HTERT RPE-1 (cell line): ENCODE measurements around the gene ENO4.

ENCODE experiments used
- in situ Hi-C: fragments of 300-500 bp; cut with MboI; formaldehyde crosslinking; loops from 4 replicates; pipeline ENCODE4 v1.14.3; 2020; ENCODE audit warnings: low sequenced_read_pairs

The ENO4 gene

DNA sequence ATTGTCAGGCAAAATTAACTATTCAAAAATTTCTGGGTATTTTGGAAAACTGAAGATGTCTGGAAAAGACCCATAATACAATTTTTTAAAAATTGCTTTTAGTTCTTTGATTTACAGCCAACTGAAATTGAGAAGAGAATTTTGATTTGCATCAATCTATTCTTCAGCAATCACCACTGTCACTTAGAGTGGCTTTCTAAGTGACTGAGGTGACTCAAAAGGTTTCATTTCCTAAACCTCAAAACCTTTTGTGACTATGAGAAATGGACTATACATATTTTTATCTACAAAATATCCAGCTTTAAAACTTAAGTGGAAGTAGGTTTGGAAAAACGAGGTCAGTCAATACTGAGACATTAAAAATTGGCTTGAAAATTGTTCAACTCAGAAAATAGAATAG is 60.0 kb downstream of the ENO4 start:
- in situ Hi-C loops: no loop called here

DNA sequence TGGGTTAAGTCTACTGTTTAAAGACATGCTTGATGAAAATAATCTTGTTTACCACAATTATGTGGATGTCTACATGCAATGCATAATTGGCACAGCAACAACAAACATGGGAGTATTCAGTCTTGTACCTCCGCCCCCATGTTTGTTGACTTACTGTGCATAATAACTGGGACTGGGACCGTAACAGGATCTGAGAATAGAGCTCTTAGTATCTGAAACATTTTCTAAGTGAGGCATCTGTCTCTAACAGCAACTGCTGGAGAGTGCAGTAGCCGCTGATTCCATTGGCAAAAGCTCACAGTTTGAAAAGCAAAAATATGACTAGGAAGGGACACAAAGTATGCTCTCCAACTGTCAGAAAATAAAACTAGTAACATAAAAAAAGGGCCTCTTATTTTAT is 61.6 kb downstream of the ENO4 start:
- in situ Hi-C loops: no loop called here

DNA sequence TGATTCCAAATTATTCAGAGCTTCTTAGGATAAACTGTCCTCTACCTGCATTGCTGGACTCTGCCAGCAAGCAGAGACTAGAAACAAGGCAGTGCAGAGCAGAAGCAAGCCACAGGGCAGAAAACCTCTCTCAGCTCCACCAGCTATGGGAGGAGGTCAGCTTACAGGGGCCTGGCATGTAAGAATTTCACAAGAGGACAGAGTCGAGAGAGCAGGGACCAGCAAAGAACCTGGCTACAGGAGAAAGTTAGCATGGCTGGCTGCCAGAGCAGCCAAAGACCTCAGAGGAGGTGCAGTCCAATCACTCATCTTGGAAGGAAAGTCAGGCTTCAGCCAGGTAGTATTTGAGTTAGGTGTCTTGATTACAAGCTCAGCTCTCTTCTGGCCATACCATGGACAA is 62.9 kb downstream of the ENO4 start:
- in situ Hi-C loops: no loop called here

DNA sequence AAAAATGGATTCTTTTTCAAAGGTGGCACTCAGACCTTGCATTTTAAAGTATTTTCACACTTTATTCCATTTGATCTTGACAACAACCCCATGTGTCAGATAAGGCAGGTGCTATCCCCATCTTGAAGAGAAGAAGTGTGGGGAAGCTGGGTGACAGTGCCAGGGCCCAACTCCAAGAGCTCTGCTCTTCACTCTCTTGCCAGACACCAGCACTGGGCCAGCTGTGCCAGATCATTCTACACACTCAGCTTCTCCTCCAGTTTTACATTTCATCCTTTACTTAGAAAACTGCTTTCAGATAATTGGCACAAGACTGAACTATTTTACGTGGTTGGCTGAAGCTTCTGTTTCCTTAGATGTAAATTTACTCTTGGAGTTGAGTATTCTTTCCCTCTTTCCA is 64.4 kb downstream of the ENO4 start:
- in situ Hi-C loops: no loop called here

DNA sequence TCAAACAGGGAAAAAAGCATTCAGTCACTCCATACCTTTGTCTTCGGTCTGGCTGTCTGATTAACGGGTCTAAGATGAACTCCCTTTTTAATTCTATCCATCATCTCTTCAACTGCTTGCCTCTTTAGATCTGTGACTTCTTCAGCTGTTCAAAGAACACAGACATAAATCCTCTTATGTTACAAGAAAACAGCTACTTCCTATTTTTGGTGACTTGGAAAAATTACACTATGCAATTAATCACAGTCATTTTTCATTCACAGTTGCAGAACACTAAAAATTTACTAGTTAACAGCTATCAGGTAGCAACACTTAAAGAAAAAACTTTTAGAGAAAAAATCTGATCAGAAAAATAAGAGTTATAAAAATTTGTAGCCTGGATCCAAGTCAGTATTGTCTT is 66.0 kb downstream of the ENO4 start:
- in situ Hi-C loops: no loop called here

DNA sequence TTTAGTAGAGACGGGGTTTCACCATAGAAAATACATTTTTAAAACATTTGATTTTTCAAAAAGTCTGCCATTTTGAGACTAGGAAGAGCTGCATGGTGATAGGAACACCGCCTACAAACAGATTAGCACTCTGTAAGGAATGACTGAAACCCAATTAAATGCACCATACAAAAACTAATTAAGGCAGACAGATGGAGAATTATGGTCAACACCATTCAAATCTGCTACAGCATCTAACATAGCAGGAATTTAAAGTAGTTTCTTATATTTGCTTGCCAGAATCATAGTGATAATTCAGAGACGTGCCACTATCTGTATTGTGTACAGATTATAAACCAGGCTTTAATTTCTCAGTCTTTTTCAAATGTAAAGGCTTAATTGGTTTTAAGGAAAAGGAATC is 68.2 kb downstream of the ENO4 start:
- in situ Hi-C loops: no loop called here

DNA sequence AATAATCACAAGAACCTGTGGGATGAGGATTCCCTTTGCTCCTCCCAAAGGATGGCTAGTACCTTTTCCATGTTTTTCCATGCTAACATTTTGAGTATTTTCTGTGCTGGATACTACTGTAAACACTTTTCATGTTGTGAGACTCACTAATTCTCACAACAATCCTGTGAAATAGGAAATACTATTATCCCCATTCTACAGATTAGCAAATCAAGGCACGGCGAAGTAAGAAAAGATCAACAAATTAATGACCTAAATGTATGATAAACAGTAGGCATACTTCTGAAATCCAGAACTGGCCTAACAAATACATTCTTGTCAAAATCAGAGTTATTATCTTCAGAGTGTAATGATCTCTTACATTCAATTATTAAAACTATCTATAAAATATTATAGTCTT is 69.3 kb downstream of the ENO4 start:
- in situ Hi-C loops: no loop called here

DNA sequence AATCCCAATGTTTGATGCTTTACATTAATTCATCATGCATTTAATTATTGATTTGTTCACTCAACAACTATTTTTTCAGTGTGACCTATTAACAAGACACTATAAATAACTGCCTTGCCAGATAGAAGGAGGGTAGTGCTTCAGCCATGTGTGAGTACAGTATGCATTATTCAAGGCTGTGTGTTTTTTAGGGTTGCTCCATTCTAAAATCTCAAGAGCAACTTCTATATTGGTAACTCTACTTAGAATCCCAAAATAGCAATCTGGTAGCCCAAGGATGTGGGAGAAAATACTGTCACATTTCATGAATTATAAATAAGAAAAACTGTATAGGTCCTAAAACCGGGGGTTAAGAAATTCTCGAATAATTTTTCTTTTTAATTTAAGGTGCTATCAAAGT is 69.9 kb downstream of the ENO4 start:
- in situ Hi-C loops: no loop called here

DNA sequence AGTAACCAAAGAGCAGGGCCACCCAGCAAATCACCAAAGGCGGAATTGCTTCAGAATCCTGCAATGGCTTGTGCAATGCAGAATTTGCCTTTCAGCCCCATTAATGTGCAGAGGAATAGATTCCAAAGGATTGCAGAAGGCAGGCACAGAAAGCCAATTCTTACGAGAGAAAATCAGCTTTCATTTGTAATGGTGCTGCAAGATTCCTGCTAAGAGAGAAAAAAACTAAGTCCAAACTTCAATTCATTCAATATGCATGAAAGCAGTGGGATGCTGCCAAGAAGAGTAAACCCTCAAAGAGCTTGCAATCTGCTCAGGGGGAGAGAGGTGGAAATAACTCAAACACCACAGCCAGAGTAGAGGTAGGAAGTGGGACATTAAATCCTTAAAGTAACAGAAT is 70.4 kb downstream of the ENO4 start:
- in situ Hi-C loops: no loop called here

DNA sequence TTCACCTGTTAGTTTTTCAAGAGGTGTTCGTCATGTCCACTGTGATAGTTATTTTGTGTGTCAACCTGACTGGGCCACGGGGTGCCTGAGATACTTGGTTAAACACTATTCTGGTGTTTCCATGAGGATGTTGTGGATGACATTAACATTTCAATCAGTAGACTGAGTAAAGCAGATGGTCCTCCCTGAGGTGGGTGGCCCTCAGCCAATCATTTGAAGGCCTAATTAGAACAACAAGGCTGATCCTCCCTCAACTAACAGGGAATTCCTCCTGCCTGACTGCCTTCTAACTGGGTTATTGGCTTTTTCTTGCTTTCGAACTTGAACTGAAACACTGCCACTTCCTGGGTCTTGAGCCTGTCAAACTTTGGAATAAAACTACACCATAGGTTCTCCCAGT is 75.8 kb downstream of the ENO4 start:
- in situ Hi-C loops: no loop called here

DNA sequence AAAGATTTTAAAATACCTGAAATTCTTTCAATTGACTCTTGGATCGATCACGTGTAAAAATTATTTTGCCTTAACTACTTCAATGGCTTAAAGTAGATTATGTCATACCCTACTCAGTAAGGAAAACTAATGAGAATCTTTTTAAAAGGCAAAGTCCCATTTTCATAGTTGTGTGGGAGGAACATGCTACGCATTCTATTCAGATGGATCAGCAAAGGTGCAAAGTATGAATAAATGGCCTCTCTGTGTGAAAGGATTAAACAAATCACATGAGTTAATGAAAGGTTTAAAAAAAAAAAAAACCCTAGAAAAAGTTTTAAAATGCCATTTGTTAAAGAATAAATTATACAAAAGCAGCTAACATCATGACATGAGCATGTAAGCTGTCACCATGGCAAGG is 77.1 kb downstream of the ENO4 start:
- in situ Hi-C loops: no loop called here

DNA sequence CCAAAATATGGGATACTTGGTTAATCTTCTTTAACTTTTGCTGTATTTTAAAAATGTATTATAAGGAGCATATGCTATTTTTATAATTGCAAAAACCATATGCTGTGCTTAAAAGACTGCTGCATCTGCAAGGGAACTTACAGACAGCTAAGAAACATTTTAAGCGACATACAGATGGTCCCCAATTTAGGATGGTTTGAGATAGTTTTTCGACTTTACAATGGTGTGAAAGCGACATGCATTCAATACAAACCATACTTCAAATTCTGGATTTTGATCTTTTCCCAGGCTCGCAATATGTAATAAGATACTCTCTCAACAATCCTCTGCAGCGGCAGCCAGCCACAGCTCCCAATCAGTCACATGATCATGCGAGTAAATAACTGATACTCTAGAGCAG is 82.5 kb downstream of the ENO4 start:
- in situ Hi-C loops: no loop called here
